ENCODE data around the gene TIGD7. TPM values are rescaled to one million over a fixed set of nuclear protein-coding genes. Genes with fewer than 3 reads are reported as not detected.

The TIGD7 gene
- total RNA-seq, 4 donors from 2014 or later, result 1.9 to 6.9 (median 3.0) TPM

DNA sequence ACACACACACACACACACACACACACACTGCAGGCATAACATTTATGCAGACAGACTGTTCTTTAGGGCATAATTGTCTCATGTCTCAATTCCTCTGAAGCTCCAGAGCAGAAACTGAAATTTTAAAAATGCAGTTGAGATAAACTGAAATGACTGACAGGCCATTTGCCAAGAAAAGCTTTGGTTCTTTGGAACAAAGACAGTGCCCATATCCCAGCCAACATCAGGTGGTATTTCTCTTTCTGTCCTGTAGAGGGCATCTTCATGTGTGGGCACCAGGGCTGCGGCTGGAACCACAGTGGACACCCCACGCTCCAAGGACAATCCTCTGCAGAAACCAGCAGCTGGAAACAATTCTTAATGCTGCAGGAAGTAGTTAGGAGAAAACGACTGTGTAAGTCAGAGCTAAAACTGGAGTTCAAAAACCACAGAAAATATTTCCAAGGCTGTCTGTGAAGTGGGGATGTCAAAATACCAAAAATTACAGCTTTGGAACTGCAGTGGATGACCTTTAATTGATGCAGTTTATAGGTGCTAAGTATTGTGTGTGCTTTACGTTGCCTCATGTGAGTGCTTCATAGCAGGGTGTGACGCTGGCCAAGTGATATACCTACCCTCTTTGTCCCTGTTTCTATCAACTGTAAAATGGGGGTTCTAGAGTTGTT is 38.2 kb downstream of the TIGD7 start:
- 64 to 66% methylated on average over 5 of the region's 5 CpGs for WGBS, 2 donors
- TF ChIP-seq, protein P1, sequence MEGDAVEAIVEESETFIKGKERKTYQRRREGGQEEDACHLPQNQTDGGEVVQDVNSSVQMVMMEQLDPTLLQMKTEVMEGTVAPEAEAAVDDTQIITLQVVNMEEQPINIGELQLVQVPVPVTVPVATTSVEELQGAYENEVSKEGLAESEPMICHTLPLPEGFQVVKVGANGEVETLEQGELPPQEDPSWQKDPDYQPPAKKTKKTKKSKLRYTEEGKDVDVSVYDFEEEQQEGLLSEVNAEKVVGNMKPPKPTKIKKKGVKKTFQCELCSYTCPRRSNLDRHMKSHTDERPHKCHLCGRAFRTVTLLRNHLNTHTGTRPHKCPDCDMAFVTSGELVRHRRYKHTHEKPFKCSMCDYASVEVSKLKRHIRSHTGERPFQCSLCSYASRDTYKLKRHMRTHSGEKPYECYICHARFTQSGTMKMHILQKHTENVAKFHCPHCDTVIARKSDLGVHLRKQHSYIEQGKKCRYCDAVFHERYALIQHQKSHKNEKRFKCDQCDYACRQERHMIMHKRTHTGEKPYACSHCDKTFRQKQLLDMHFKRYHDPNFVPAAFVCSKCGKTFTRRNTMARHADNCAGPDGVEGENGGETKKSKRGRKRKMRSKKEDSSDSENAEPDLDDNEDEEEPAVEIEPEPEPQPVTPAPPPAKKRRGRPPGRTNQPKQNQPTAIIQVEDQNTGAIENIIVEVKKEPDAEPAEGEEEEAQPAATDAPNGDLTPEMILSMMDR (IDR thresholded peaks at IDR 0.05), result no peak
- no peak for TF ChIP-seq POLR2A (IDR thresholded peaks at IDR 0.05)
- H3K4me3 ChIP-seq (ENCODE audit: low read depth, poor library complexity, severe bottlenecking), result no peak overlapping the region
- intact Hi-C loops (cut with DNase I; ENCODE audit: low total_unique reads), result no loop called here
- DNase-seq (ENCODE audit: low spot score in 2 of 2), result no peak

DNA sequence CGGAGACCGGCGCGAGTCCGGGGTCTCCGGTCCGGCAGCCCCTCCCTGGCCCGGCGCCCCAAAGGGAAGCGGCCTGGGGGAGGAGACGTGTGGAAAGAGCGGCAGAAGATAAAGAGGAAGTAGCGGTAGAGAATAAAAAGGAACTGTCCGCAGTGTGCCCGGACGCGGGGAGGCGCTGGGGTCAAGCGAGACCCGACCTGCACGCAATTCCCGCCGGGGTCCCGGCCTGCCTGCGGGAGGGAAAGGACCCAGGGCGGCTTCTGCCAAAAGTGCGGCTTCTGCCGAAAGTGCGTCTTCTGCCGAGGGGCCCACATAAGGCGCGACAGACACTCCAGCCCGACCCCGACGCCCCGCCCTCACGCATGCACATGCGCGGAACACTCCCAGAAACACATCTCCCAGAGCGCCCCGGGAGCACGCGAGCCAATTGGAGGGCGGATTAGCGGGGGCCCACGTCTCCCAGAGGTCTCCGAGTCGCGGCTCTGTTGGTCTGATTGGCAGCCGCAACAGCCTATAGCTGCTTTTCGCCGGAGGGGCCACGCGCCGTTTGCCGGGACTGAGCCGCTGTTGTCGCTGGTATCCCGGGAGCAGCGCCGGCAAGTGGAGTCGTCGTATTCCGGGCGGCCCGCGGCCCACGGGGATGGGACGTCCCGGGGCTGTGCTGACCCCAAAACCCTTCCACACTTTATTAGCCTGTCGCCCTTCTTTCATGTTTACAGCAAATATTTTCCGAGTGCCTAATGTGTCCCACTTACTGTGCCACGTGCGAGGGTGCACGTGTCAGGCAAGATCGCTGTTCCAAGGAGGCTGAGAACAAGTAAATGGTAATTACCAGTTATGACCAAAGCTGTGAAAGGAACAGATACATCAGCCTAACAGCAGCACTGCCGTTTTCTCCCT is 40.8 kb downstream of the TIGD7 start:
- intact Hi-C loops (cut with DNase I; ENCODE audit: low total_unique reads), result no loop called here
- 2 to 4% methylated on average over 59 to 74 of the region's 77 CpGs for WGBS, 2 donors
- peak; percentile 93 to 98 for DNase-seq (ENCODE audit: low spot score in 2 of 2)
- peak in 1 of 2 donors; percentile 60 for TF ChIP-seq POLR2A (IDR thresholded peaks at IDR 0.05)
- TF ChIP-seq, protein P1 (IDR thresholded peaks at IDR 0.05), result no peak
- peak overlapping the region; percentile 78 for H3K4me3 ChIP-seq (ENCODE audit: low read depth, poor library complexity, severe bottlenecking)

DNA sequence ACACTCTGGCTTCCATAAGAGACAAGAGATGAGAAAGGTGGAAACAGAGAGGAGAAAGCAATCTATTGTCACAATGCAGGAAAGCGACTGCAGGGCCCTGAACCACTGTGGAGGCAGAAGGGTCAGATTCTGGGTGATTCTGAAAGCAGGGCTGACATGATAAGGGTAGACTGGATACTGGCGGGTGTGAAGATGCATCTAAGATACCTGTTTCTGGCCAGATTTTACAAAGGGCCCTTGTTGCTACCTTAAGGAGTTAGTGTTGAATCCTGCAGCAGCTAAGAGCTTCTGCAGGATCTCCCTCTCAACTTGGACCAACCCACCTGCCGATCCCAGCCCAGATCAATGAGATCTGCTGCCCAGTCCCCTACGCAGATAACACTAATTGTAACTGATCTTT is 42.7 kb downstream of the TIGD7 start:
- TF ChIP-seq, protein P1 (IDR thresholded peaks at IDR 0.05), result no peak
- no peak for TF ChIP-seq POLR2A (IDR thresholded peaks at IDR 0.05)
- no peak overlapping the region for H3K4me3 ChIP-seq (ENCODE audit: low read depth, poor library complexity, severe bottlenecking)
- 94 to 96% methylated on average over 4 of the region's 4 CpGs for WGBS, 2 donors
- DNase-seq (ENCODE audit: low spot score in 2 of 2), result no peak
- intact Hi-C loops (cut with DNase I; ENCODE audit: low total_unique reads), result no loop called here

DNA sequence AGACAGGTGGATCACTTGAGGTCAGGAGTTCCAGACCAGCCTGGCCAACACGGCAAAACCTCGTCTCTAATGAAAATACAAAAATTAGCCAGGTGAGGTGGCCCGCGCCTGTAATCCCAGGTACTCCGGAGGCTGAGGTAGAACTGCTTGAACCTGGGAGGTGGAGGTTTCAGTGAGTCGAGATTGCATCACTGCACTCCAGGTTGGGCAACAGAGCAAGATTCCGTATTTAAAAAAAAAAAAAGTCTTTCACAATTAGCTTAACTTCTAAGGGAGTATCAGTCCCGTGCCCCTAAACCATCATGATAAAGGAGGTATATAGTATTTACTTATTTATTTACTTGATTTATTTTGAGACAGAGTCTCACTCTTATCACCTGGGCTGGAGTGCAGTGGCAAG is 45.4 kb downstream of the TIGD7 start:
- no peak for TF ChIP-seq POLR2A (IDR thresholded peaks at IDR 0.05)
- TF ChIP-seq, protein P1 (IDR thresholded peaks at IDR 0.05), result no peak
- intact Hi-C loops (cut with DNase I; ENCODE audit: low total_unique reads), result no loop called here

DNA sequence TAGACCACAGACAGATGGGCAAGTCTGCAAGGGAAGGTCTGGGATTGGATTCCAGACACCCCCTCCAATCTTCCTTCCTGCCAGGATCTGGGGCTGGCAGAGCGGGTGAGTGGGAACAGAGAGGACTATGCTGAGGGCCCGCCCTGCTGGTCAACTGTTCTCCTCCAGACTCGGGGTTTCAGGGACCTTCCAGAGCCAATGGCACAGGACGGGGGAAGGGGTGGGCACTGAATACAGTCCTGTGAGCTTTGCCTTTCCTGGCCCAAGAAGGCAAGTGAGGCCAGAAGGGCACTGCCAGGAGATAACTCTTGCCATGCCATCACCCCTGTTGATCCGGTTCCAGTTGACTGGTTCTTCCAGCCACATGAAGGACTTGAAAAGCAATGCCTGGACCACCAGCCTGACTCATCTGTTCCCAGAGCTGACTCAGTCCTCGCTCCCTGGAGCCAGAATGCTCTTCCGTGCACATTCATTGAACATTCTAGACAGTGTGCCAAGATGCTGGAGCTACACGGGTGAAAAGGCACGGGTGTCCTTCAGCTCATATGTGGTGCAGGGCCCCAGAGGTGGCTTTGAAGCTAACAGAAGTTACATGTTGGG is 48.3 kb downstream of the TIGD7 start:
- TF ChIP-seq POLR2A (IDR thresholded peaks at IDR 0.05), result no peak
- TF ChIP-seq, protein P1 (IDR thresholded peaks at IDR 0.05), result no peak
- no peak overlapping the region for H3K4me3 ChIP-seq (ENCODE audit: low read depth, poor library complexity, severe bottlenecking)
- intact Hi-C loops (cut with DNase I; ENCODE audit: low total_unique reads), result no loop called here
- WGBS, 2 donors, result 56 to 72% methylated on average over 8 to 9 of the region's 9 CpGs
- DNase-seq (ENCODE audit: low spot score in 2 of 2), result no peak

More for the DNA sequence above, 45.4 kb downstream of the TIGD7 start:
- WGBS, 2 donors, result 85 to 89% methylated on average over 8 of the region's 8 CpGs
- H3K4me3 ChIP-seq (ENCODE audit: low read depth, poor library complexity, severe bottlenecking), result no peak overlapping the region
- no peak for DNase-seq (ENCODE audit: low spot score in 2 of 2)

All from lower leg skin (tissue), 4 donors.